ENCODE data around the gene ARID3B. TPM values are rescaled to one million over a fixed set of nuclear protein-coding genes. Genes with fewer than 3 reads are reported as not detected.
A peak's percentile ranks its signal among the peaks of the same experiment; 100 is the strongest.

ARID3B gene
- total and polyA plus RNA-seq, 2 donors (not counting 1 experiment from before 2014, with no cell fraction given) = 0.72 to 0.99 TPM

GRCh38 chr15:74613089-74613952, 72.3 kb downstream of the ARID3B start:
- Histone ChIP-seq H3K9me3 (ENCODE audit: control insufficient read depth, insufficient read depth, low read depth, low read length) (no peaks in the 10 kb centered on the region), H3K27me3 (ENCODE audit: control insufficient read depth, insufficient read depth, low read length) (peaks cover 20% of the 10 kb centered on the region), H3K4me1 (ENCODE audit: control insufficient read depth, extremely low read depth, insufficient read depth, low read length) (peaks cover 5% of the 10 kb centered on the region), H3K79me2 (ENCODE audit: control insufficient read depth, insufficient read depth, low read length) (peaks cover 27% of the 10 kb centered on the region), H3K9ac (ENCODE audit: insufficient read depth, low read length) (no peak overlapping the region), H4K20me1 (ENCODE audit: control insufficient read depth, extremely low read depth, insufficient read depth, low read length) (peaks cover 5% of the 10 kb centered on the region), H3K27ac (ENCODE audit: insufficient read depth, low read length) (no peak overlapping the region), H3K4me3 (replicated peaks in 1 of 4; ENCODE audit: control extremely low read depth in 1 of 4, insufficient read depth in 1 of 4, low read depth in 3 of 4, low read length in 4 of 4) (no peak overlapping the region), H3K36me3 (ENCODE audit: control insufficient read depth, insufficient read depth, low read length) (no peaks in the 10 kb centered on the region), H2AFZ (ENCODE audit: low read length) (no peak overlapping the region), H3K4me2 (ENCODE audit: extremely low read depth, insufficient read depth, low read length) (no peak overlapping the region)
- DNase-seq (ENCODE audit: low read depth in 2 of 2) = no peak
- TF ChIP-seq EZH2 (IDR thresholded peaks at IDR 0.05; ENCODE audit: low read length, missing control alignments) = no peak
- no peak for TF ChIP-seq CTCF (conservative IDR thresholded peaks at IDR 0.05 in 1 of 2, IDR thresholded peaks at IDR 0.05 in 1 of 2; ENCODE audit: low read depth in 1 of 2, low read length in 2 of 2)

GRCh38 chr15:74613953-74614743, 73.1 kb downstream of the ARID3B start:
- Histone ChIP-seq H3K27ac (ENCODE audit: insufficient read depth, low read length) (no peak overlapping the region), H3K27me3 (ENCODE audit: control insufficient read depth, insufficient read depth, low read length) (peaks cover 17% of the 10 kb centered on the region), H3K4me2 (ENCODE audit: extremely low read depth, insufficient read depth, low read length) (peak overlapping the region; percentile 89), H3K9me3 (ENCODE audit: control insufficient read depth, insufficient read depth, low read depth, low read length) (no peaks in the 10 kb centered on the region), H3K36me3 (ENCODE audit: control insufficient read depth, insufficient read depth, low read length) (peaks cover 4% of the 10 kb centered on the region), H3K9ac (ENCODE audit: insufficient read depth, low read length) (peak overlapping the region; percentile 5), H4K20me1 (ENCODE audit: control insufficient read depth, extremely low read depth, insufficient read depth, low read length) (peaks cover 5% of the 10 kb centered on the region), H3K4me1 (ENCODE audit: control insufficient read depth, extremely low read depth, insufficient read depth, low read length) (peaks cover 5% of the 10 kb centered on the region), H2AFZ (ENCODE audit: low read length) (peak overlapping the region; percentile 81), H3K4me3 (replicated peaks in 1 of 4; ENCODE audit: control extremely low read depth in 1 of 4, insufficient read depth in 1 of 4, low read depth in 3 of 4, low read length in 4 of 4) (peak overlapping the region; percentile 67 to 100 (median 96)), H3K79me2 (ENCODE audit: control insufficient read depth, insufficient read depth, low read length) (peaks cover 35% of the 10 kb centered on the region)
- no peak for TF ChIP-seq EZH2 (IDR thresholded peaks at IDR 0.05; ENCODE audit: low read length, missing control alignments)
- TF ChIP-seq CTCF (conservative IDR thresholded peaks at IDR 0.05 in 1 of 2, IDR thresholded peaks at IDR 0.05 in 1 of 2; ENCODE audit: low read depth in 1 of 2, low read length in 2 of 2) = no peak
- peak in 1 of 2 donors; percentile 10 for DNase-seq (ENCODE audit: low read depth in 2 of 2)
